Stimulated activated memory B cell treated with anti-CD40 and anti-IgM and Interleukin-4, amounts not matched to agents 10 μg/mL and 1 μg/mL and 100 μg/mL, for 72 hours (primary cell): ENCODE results near the gene ARSG.
A peak's percentile ranks its signal among the peaks of the same experiment; 100 is the strongest.

Experiments used
- ATAC-seq: fragments of 150-1000 bp; cut with Tn5 transposase; 2 replicates; pipeline ENCODE4 v1.10.0; 2021
- H3K27ac Mint-ChIP-seq: one replicate; pipeline ENCODE4 v1.8.0; 2022; ENCODE audit warnings: mild to moderate bottlenecking, mixed read lengths
- H3K27me3 Mint-ChIP-seq: one replicate; pipeline ENCODE4 v1.8.0; 2022; ENCODE audit warnings: mixed read lengths
- H3K36me3 Mint-ChIP-seq: one replicate; pipeline ENCODE4 v1.8.0; 2022; ENCODE audit warnings: mixed read lengths
- H3K4me1 Mint-ChIP-seq: one replicate; pipeline ENCODE4 v1.8.0; 2022; ENCODE audit warnings: mixed read lengths
- H3K4me3 Mint-ChIP-seq: one replicate; pipeline ENCODE4 v1.8.0; 2022; ENCODE audit warnings: mild to moderate bottlenecking, moderate library complexity, mixed read lengths
- H3K9me3 Mint-ChIP-seq: one replicate; pipeline ENCODE4 v1.8.0; 2022; ENCODE audit warnings: mixed read lengths

The ARSG gene

GRCh38 chr17:68435876-68436842, 144.9 kb downstream of the ARSG start:
- peak overlapping the region; percentile 72 for H3K27ac Mint-ChIP-seq
- H3K4me1 Mint-ChIP-seq, result peaks cover 51% of the 10 kb centered on the region

GRCh38 chr17:68437979-68438822, 146.9 kb downstream of the ARSG start:
- peaks cover 45% of the 10 kb centered on the region for H3K4me1 Mint-ChIP-seq
- peak; percentile 68 for ATAC-seq
- H3K27me3 Mint-ChIP-seq, result no peaks in the 10 kb centered on the region
- peak overlapping the region; percentile 37 for H3K4me3 Mint-ChIP-seq
- peaks cover 3% of the 10 kb centered on the region for H3K36me3 Mint-ChIP-seq
- peak overlapping the region; percentile 82 for H3K27ac Mint-ChIP-seq
- H3K9me3 Mint-ChIP-seq, result no peaks in the 10 kb centered on the region

More at GRCh38 chr17:68435876-68436842, 144.9 kb downstream of the ARSG start:
- H3K27me3 Mint-ChIP-seq, result no peaks in the 10 kb centered on the region
- peak; percentile 79 for ATAC-seq
- H3K4me3 Mint-ChIP-seq, result no peak overlapping the region
- peaks cover 10% of the 10 kb centered on the region for H3K36me3 Mint-ChIP-seq
- no peaks in the 10 kb centered on the region for H3K9me3 Mint-ChIP-seq

- H3K27me3 Mint-ChIP-seq, result no peaks in the 10 kb centered on the region
- no peaks in the 10 kb centered on the region for H3K36me3 Mint-ChIP-seq
- no peak for ATAC-seq
- H3K9me3 Mint-ChIP-seq, result no peaks in the 10 kb centered on the region
- peaks cover 45% of the 10 kb centered on the region for H3K4me1 Mint-ChIP-seq
- H3K27ac Mint-ChIP-seq, result peak overlapping the region; percentile 60
- no peak overlapping the region for H3K4me3 Mint-ChIP-seq
These were observed 148.5 kb downstream of the ARSG start for GRCh38 chr17:68439656-68440290.

- no peak for ATAC-seq
- Mint-ChIP-seq H3K4me3 (no peak overlapping the region), H3K36me3 (no peaks in the 10 kb centered on the region), H3K27ac (peak overlapping the region; percentile 53), H3K9me3 (no peaks in the 10 kb centered on the region), H3K4me1 (peaks cover 45% of the 10 kb centered on the region), H3K27me3 (no peaks in the 10 kb centered on the region)
These were observed 149.2 kb downstream of the ARSG start for GRCh38 chr17:68440526-68440925.

GRCh38 chr17:68441070-68441770, 149.9 kb downstream of the ARSG start:
- Mint-ChIP-seq H3K27ac (peak overlapping the region; percentile 53), H3K36me3 (no peaks in the 10 kb centered on the region), H3K4me3 (no peak overlapping the region), H3K4me1 (peaks cover 38% of the 10 kb centered on the region), H3K27me3 (no peaks in the 10 kb centered on the region), H3K9me3 (no peaks in the 10 kb centered on the region)
- no peak for ATAC-seq

- H3K27ac Mint-ChIP-seq, result no peak overlapping the region
- peaks cover 12% of the 10 kb centered on the region for H3K4me1 Mint-ChIP-seq
- no peak for ATAC-seq
- H3K36me3 Mint-ChIP-seq, result no peaks in the 10 kb centered on the region
- H3K4me3 Mint-ChIP-seq, result no peak overlapping the region
- H3K9me3 Mint-ChIP-seq, result no peaks in the 10 kb centered on the region
- no peaks in the 10 kb centered on the region for H3K27me3 Mint-ChIP-seq
These were observed 152.7 kb downstream of the ARSG start for GRCh38 chr17:68443972-68444464.

GRCh38 chr17:68445671-68446070, 154.4 kb downstream of the ARSG start:
- Mint-ChIP-seq H3K27me3 (no peaks in the 10 kb centered on the region), H3K4me3 (no peak overlapping the region), H3K9me3 (no peaks in the 10 kb centered on the region), H3K36me3 (peaks cover 7% of the 10 kb centered on the region), H3K27ac (no peak overlapping the region), H3K4me1 (peaks cover 9% of the 10 kb centered on the region)
- ATAC-seq, result no peak

GRCh38 chr17:68446626-68447041, 155.3 kb downstream of the ARSG start:
- Mint-ChIP-seq H3K36me3 (peaks cover 7% of the 10 kb centered on the region), H3K4me3 (no peak overlapping the region), H3K27ac (peak overlapping the region; percentile 33), H3K27me3 (no peaks in the 10 kb centered on the region), H3K9me3 (no peaks in the 10 kb centered on the region), H3K4me1 (no peaks in the 10 kb centered on the region)
- ATAC-seq, result no peak

GRCh38 chr17:68449021-68449739, 157.9 kb downstream of the ARSG start:
- ATAC-seq, result no peak
- no peak overlapping the region for H3K27ac Mint-ChIP-seq

GRCh38 chr17:68450391-68450790, 159.1 kb downstream of the ARSG start:
- no peak overlapping the region for H3K4me3 Mint-ChIP-seq
- no peaks in the 10 kb centered on the region for H3K9me3 Mint-ChIP-seq
- peaks cover 7% of the 10 kb centered on the region for H3K36me3 Mint-ChIP-seq
- H3K27ac Mint-ChIP-seq, result no peak overlapping the region
- H3K4me1 Mint-ChIP-seq, result no peaks in the 10 kb centered on the region
- ATAC-seq, result no peak
- H3K27me3 Mint-ChIP-seq, result no peaks in the 10 kb centered on the region

More at GRCh38 chr17:68449021-68449739, 157.9 kb downstream of the ARSG start:
- H3K9me3 Mint-ChIP-seq, result no peaks in the 10 kb centered on the region
- no peaks in the 10 kb centered on the region for H3K27me3 Mint-ChIP-seq
- H3K4me3 Mint-ChIP-seq, result no peak overlapping the region
- no peaks in the 10 kb centered on the region for H3K4me1 Mint-ChIP-seq
- peaks cover 7% of the 10 kb centered on the region for H3K36me3 Mint-ChIP-seq

- H3K27me3 Mint-ChIP-seq, result no peaks in the 10 kb centered on the region
- ATAC-seq, result no peak
- H3K27ac Mint-ChIP-seq, result no peak overlapping the region
- peaks cover 7% of the 10 kb centered on the region for H3K36me3 Mint-ChIP-seq
- H3K4me1 Mint-ChIP-seq, result no peaks in the 10 kb centered on the region
- no peaks in the 10 kb centered on the region for H3K9me3 Mint-ChIP-seq
- H3K4me3 Mint-ChIP-seq, result no peak overlapping the region
These were observed 159.5 kb downstream of the ARSG start for GRCh38 chr17:68450801-68451200.

- Mint-ChIP-seq H3K27ac (no peak overlapping the region), H3K4me1 (peaks cover 6% of the 10 kb centered on the region), H3K4me3 (no peak overlapping the region), H3K27me3 (no peaks in the 10 kb centered on the region), H3K36me3 (peaks cover 7% of the 10 kb centered on the region), H3K9me3 (no peaks in the 10 kb centered on the region)
- ATAC-seq, result no peak
These were observed 160.5 kb downstream of the ARSG start for GRCh38 chr17:68451670-68452354.

- Mint-ChIP-seq H3K27ac (no peak overlapping the region), H3K27me3 (no peaks in the 10 kb centered on the region), H3K4me3 (no peak overlapping the region), H3K4me1 (peaks cover 11% of the 10 kb centered on the region), H3K9me3 (no peaks in the 10 kb centered on the region), H3K36me3 (peaks cover 7% of the 10 kb centered on the region)
- no peak for ATAC-seq
These were observed 161.5 kb downstream of the ARSG start for GRCh38 chr17:68452724-68453290.
